C4-2B (cell line): ENCODE results near the gene CADPS2.

Experiments used
- ZFX ChIP-seq: fragments of 450-650 bp; IDR thresholded peaks from 2 replicates; pipeline ENCODE4 v1.6.1; 2017
- TF ChIP-seq, protein P1 (sequence below): fragments of 450-650 bp; conservative IDR thresholded peaks from 2 replicates; pipeline ENCODE4 v1.5.1; 2017; ENCODE audit warnings: mild to moderate bottlenecking

DNA sequence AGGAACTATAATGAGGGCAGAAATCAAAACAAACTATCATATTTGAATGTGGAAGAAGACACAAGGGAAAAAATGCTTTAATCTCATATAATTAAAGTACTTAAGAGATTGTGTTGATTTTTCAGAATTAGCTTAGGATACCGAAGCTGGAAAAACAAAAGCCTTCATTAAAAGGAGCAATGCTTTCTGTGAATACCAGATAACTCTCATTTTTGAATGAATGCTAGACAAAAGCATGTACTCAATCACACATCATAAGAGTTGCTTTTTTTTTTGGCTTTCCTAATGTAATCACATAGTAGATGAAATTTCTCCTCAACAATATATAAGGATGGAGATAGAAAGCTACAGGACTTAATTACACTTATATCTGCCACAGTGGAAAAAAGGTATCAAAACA is 43.3 kb downstream of the CADPS2 start:
- TF ChIP-seq, protein P1, sequence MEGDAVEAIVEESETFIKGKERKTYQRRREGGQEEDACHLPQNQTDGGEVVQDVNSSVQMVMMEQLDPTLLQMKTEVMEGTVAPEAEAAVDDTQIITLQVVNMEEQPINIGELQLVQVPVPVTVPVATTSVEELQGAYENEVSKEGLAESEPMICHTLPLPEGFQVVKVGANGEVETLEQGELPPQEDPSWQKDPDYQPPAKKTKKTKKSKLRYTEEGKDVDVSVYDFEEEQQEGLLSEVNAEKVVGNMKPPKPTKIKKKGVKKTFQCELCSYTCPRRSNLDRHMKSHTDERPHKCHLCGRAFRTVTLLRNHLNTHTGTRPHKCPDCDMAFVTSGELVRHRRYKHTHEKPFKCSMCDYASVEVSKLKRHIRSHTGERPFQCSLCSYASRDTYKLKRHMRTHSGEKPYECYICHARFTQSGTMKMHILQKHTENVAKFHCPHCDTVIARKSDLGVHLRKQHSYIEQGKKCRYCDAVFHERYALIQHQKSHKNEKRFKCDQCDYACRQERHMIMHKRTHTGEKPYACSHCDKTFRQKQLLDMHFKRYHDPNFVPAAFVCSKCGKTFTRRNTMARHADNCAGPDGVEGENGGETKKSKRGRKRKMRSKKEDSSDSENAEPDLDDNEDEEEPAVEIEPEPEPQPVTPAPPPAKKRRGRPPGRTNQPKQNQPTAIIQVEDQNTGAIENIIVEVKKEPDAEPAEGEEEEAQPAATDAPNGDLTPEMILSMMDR: no peak
- TF ChIP-seq ZFX: no peak
